HG03460 (cell line): ENCODE data around the gene ZNF519.

ENCODE experiments used
- ATAC-seq: cut with Tn5 transposase; IDR thresholded peaks from one replicate; pipeline ENCODE4 v1.9.1; 2021; ENCODE audit not compliant: unreplicated experiment

The ZNF519 gene

DNA sequence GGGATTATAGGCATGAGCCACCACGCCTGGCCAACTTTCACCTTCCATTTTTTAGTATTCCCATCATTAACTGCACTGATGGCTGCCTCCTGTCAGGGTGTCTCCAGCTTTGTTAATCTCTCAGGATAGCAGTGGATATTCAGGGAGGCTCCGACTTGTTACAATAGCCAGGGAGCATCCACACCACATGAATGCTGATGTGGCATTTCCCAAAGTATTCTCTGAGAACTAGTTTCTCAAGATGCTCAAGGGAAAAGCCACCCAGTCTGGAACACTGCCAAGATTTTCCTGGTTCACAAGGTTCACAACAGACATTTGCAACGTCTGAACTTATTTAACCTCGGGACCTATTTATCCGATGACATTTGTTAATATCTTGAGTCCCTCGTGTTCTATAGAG is 33.8 kb downstream of the ZNF519 start:
- no peak for ATAC-seq

DNA sequence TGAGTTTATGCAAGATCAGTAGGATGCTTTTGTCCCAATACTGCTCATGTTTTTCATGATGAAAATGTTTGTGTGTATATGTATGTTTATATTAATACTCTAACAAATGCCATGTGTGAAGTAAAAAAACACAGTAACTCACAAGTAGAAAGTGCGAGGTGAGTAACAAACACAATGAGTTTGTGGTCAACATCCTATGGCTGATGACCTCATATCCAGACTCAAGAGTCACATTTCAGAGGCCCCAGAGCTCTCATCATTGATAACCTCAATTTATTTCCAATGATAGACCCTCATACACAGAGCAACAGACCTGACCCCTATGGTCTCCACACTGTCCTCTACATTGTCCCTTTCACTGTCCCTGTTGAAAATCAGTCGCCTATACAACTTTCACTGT is 34.5 kb downstream of the ZNF519 start:
- no peak for ATAC-seq

DNA sequence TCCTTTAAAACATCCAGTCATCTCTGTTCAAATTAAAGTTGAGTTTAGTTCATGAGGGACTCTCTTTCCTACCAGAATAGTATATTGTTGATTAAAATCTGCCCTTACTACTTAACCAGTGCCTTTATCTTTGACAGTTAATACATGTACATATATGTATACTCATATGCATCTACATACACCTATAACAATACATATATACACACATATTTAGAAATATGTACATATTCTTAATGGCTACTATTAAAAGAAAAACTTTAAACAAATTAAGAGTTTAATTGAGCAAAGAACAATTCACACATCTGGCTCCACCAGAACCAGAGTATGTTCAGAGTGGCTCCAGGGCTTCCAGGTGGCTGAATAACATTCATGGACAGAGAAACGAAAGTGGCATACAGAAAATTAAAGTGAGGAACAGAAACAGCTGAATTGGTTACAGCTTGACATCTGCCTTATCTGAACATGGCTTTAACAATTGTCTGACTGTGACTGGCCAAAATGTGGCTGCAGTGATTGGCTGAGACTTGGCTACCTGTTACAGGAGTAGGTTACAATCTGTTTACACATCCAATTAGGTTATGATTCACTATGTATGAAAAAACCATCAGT is 38.8 kb downstream of the ZNF519 start:
- no peak for ATAC-seq

DNA sequence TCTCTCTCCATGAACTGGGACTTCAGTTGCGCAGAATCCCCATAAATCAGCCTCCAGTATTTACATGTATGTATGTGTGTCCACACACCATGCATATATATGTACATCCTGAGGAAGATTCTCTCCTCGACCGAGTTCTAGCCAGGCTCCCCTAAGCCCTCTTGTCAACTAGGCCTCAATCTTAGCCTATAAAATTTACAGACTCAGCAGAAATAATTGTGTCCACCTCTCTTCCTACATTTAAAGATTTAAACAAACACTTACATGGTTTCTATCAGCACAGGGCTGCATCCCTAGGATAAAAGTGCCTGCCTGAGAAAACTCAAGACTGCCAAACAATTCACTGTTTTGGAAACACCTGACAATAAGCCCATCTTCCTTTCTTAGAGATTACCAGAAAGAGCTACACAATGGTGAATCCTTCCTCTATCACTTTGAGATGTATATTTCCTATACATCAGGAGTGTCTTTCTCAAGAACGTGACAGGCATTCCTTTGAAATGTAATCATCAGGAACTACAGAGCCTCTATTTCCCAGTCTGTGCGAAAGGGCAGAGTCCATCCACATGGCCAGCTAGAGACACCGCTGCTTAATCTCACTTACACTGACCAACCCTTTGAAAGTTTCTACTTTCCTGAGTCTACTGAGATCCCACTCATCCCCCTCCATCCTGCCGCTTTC is 39.5 kb downstream of the ZNF519 start:
- no peak for ATAC-seq

DNA sequence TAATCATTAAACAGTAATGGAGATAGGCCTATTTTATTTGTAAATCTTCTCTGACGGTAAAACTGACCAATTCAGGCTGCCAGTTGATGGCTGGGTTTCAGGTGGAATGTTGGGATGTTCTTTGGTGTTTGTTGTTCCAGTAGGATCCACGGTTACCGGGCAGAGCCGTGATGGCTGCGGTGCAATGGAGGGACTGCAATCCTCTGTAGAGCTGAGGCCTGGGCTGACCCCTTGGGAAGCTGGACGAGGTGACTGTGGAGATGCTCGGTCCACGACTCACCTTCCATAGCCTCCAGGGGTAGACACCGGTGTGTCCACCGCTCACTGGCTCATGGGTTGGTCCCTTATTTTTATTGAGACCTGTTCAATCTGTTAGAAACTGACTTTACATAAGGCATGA is 42.5 kb downstream of the ZNF519 start:
- no peak for ATAC-seq

DNA sequence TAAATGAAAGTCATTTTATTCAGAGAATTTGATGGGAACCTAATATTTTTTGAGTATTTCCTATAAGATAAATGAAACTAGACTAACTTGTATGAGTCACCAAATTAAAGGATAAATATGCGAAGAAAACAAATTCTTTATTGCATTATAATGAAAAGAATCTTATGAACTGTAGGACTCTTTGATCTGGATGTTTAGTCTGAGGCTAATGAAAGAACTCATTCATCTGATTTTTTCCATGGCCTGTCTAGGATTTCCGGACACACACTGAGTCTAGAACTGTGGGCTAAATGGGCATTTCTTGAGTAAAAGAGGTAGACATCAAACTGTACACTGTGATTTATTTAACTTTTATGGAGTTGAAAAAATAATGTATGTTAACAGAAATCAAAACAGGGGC is 43.0 kb downstream of the ZNF519 start:
- ATAC-seq: no peak

DNA sequence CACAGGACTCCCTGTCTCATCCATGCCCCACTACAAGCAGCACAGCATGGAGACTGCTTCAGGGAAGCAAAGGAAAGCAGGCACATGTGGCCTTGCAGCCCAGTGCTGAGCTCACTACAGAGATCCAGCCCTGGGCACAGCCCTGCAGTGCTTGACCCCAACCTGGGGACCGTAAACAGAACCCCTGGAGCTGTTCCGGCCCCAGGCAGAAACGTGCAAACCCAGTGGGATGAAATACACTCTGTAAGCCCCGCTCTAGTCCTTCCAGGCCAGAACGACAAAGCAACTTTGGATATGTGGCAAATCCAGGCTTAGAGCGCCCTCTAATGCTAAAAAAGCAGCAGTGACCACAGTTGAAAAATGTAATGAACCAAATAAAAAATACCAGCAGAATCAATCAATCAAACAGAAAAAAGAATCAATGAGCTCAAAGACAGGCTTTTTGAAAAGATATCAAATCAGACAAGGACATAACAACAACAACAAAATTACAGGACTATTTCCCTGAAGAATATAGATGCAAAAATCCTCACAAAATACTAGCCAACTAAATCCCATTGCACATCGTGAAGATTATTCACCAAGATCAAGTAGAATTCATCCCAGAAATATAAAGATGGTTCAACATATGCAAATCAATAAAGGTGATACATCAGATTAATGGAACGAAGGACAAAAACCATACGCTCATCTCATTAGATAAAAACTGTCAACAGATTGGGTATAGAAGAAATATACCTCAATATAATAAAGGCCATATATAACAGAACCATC is 45.6 kb downstream of the ZNF519 start:
- no peak for ATAC-seq

DNA sequence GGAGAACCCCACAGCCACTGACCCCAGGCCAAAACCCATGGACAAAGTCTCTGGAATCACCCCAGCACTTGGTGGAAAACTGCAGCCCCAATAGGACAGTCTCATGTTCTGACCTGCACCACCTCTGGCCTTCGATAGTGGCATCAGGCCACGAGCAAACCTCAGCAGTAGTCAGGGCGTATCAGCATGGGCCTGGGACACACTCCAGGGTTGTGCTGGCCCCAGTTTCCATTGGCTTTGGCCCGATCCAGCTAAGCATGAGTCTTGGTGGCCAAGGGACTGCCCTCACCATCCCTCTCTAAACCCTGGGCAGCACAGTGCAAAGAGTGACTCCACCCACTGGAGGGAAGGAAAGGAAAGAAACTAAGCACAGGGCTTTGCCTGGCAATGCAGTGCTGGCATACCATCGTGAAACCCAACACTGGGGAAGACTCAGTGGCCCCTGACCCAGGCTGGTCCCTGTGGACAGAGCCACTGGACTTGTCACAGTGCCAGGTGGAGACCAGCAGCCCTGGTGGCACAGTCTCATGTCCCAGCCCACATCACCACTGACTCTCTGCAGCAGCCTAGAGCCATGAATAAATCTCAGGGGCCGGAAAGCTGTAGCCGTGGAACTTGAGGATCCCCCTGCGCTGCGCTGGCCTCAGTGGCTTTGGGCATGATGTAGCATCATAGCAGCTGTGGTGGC is 46.3 kb downstream of the ZNF519 start:
- ATAC-seq: no peak

DNA sequence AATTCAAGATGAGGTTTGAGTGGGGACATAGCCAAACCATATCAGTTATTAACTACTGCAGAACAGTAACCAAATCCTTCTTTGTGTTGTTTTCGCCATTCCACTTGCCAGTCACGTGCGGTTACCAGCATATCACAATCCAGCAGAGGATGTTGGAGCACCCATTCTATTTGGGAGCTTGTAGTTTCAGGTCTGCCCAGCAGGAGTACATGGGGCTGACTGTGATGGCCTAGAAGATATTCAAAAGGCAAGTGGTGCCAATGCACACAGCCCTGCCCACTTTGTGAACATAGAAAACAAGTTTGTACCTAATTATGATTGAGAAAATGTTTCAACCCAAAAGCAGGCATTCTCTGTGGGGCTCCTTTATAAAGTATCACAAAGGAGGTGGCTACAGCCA is 57.0 kb downstream of the ZNF519 start:
- ATAC-seq: no peak

DNA sequence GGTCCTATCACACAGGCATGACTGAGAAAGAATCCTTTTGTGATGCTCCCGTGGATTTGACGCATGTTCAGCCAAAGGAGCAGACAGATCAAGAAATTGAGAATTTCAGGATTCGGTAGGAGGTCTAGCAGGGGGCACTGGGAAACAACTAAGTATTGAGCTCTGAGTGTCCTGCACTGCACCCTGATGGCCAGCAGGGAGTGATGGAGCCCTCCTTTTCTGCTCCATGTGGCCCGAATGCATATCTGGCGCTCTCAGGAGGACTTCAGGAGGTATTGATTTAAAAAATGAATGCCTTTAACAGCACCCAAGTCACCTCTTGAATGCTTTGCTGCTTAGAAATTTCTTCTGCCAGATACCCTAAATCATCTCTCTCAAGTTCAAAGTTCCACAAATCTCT is 58.0 kb downstream of the ZNF519 start:
- no peak for ATAC-seq

DNA sequence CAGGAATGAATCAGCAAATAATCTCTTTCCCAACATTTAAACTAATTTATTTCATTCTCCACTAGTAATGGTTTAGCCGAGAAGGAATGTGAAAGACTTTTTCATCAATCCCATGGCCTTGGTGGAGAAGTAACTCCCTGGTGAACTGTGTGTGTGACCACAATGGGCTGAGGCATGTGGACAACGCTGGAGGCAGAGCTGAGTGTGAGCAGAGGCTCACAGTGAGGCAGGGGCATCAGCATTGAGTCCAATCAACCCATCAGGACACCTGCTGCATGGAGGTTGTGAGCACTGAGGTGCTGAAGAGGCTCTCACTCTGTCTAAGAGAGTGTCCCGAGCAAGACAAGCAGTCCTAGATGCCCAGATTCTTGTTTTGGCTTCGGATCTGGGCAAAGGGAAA is 78.6 kb downstream of the ZNF519 start:
- ATAC-seq: no peak
